ENCODE results near the gene NYAP2.

NYAP2 gene

DNA sequence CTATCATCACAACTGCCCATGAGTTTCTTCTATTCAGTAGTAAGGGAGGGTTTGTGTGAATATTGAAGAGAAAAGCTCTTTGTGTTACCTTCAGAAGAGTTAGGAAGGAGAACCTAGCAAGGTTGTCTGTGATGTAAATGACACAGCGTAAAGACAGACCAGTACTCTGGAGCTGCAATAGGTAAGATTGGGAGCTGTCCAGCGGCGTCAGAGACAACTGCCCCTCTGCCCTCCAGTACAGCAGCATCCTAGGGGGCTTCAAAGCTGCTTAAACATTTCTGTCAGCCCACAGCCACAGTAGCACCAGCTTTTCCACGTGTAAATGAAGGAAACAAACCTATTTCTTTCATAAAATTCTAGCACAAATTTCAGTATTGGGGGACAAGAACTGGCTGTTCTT lies 34.5 kb downstream of the NYAP2 start:
- Histone ChIP-seq H3K27ac (no peak overlapping the region), H3K4me3 (IDR thresholded peaks at IDR 0.05; ENCODE audit: insufficient read depth, low read depth, low read length) (no peak overlapping the region), H3K36me3 (ENCODE audit: insufficient read depth) (no peaks in the 10 kb centered on the region), H3K27me3 (ENCODE audit: insufficient read depth, low read depth) (no peaks in the 10 kb centered on the region), H2AFZ (ENCODE audit: low read depth) (no peak overlapping the region), H3K4me1 (ENCODE audit: low read depth, poor library complexity, severe bottlenecking) (no peaks in the 10 kb centered on the region), H3K79me2 (ENCODE audit: insufficient read depth, low read depth) (no peaks in the 10 kb centered on the region), H4K20me1 (ENCODE audit: insufficient read depth) (no peaks in the 10 kb centered on the region), H3K9ac (no peak overlapping the region), H3K4me2 (no peak overlapping the region)
- TF ChIP-seq CTCF (conservative IDR thresholded peaks at IDR 0.05; ENCODE audit: low read depth, low read length): no peak

DNA sequence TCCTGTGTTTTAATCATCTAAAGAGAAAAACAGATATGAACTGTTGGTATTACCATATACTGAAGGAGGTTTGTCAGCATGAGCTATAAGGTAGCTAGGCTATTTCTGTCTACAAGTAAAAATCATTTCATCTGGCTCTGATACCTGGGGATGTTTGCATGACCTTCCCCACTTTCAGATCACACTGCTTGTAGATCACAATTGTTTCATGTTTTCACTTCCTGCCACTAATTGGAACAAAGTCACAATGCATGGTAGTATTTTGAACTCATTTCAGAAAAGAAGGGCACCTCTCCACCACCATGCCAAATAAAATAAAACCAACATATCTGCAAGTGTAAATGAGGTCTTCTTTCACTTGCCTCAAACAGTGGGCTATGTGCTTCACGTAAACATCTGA lies 37.8 kb downstream of the NYAP2 start:
- H3K4me1 ChIP-seq (ENCODE audit: low read depth, poor library complexity, severe bottlenecking): no peaks in the 10 kb centered on the region
- no peaks in the 10 kb centered on the region for H3K36me3 ChIP-seq (ENCODE audit: insufficient read depth)
- H3K4me3 ChIP-seq (IDR thresholded peaks at IDR 0.05; ENCODE audit: insufficient read depth, low read depth, low read length): no peak overlapping the region
- H3K27ac ChIP-seq: no peak overlapping the region
- no peak overlapping the region for H3K9ac ChIP-seq
- no peaks in the 10 kb centered on the region for H4K20me1 ChIP-seq (ENCODE audit: insufficient read depth)
- no peak overlapping the region for H2AFZ ChIP-seq (ENCODE audit: low read depth)
- H3K79me2 ChIP-seq (ENCODE audit: insufficient read depth, low read depth): no peaks in the 10 kb centered on the region
- TF ChIP-seq CTCF (conservative IDR thresholded peaks at IDR 0.05; ENCODE audit: low read depth, low read length): no peak
- H3K4me2 ChIP-seq: no peak overlapping the region
- no peaks in the 10 kb centered on the region for H3K27me3 ChIP-seq (ENCODE audit: insufficient read depth, low read depth)

DNA sequence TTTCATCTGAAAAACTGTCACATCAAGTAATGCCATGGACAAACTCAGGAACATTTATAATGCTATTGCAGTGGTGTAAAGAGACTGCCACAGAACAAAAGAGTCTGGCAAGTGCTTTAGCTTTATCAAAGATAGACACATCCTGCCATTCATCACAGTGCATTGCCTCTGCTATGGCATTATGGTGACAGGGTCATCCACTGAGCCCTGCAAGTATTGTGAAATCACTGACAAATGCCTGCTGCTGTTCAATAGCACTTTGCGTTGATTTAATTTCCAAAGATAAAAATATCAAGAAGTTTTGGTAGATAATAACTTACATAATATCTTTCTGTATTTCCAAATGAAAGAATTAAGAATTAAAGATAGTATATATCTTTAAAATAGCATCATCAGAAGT lies 38.7 kb downstream of the NYAP2 start:
- H3K9ac ChIP-seq: no peak overlapping the region
- no peak overlapping the region for H3K27ac ChIP-seq
- no peak overlapping the region for H3K4me2 ChIP-seq
- no peak for TF ChIP-seq CTCF (conservative IDR thresholded peaks at IDR 0.05; ENCODE audit: low read depth, low read length)
- H3K36me3 ChIP-seq (ENCODE audit: insufficient read depth): no peaks in the 10 kb centered on the region
- H3K27me3 ChIP-seq (ENCODE audit: insufficient read depth, low read depth): no peaks in the 10 kb centered on the region
- no peaks in the 10 kb centered on the region for H3K79me2 ChIP-seq (ENCODE audit: insufficient read depth, low read depth)
- H2AFZ ChIP-seq (ENCODE audit: low read depth): no peak overlapping the region
- no peaks in the 10 kb centered on the region for H4K20me1 ChIP-seq (ENCODE audit: insufficient read depth)
- H3K4me3 ChIP-seq (IDR thresholded peaks at IDR 0.05; ENCODE audit: insufficient read depth, low read depth, low read length): no peak overlapping the region
- H3K4me1 ChIP-seq (ENCODE audit: low read depth, poor library complexity, severe bottlenecking): no peaks in the 10 kb centered on the region

- no peak for TF ChIP-seq CTCF (conservative IDR thresholded peaks at IDR 0.05; ENCODE audit: low read depth, low read length)
- no peaks in the 10 kb centered on the region for H4K20me1 ChIP-seq (ENCODE audit: insufficient read depth)
- H3K4me2 ChIP-seq: no peak overlapping the region
- H3K9ac ChIP-seq: no peak overlapping the region
- no peaks in the 10 kb centered on the region for H3K79me2 ChIP-seq (ENCODE audit: insufficient read depth, low read depth)
- H3K27ac ChIP-seq: no peak overlapping the region
- no peak overlapping the region for H2AFZ ChIP-seq (ENCODE audit: low read depth)
- no peaks in the 10 kb centered on the region for H3K36me3 ChIP-seq (ENCODE audit: insufficient read depth)
- H3K4me3 ChIP-seq (IDR thresholded peaks at IDR 0.05; ENCODE audit: insufficient read depth, low read depth, low read length): no peak overlapping the region
- no peaks in the 10 kb centered on the region for H3K4me1 ChIP-seq (ENCODE audit: low read depth, poor library complexity, severe bottlenecking)
- H3K27me3 ChIP-seq (ENCODE audit: insufficient read depth, low read depth): no peaks in the 10 kb centered on the region
Measured at GRCh38 chr2:225452677-225453076, 53.2 kb downstream of the NYAP2 start.

DNA sequence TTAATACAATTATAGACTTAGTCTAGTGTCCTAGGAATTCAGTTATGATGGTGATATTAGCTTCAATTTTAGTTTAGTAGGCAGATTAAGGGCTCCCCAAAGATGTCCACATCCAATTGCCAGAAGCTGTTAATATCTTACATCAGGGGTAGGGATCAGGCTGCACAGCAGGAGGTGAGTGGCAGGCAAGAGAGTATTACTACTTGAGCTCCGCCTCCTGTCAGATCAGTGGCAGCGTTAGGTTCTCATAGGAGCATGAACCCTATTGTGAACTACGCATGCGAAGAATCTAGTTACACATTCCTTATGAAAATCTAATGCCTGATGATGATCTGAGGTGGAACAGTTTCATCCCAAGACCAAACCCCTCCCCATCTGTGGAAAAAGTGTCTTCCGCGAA lies 54.9 kb downstream of the NYAP2 start:
- Histone ChIP-seq H3K4me1 (ENCODE audit: low read depth, poor library complexity, severe bottlenecking) (peaks cover 11% of the 10 kb centered on the region), H2AFZ (ENCODE audit: low read depth) (no peak overlapping the region), H3K36me3 (ENCODE audit: insufficient read depth) (no peaks in the 10 kb centered on the region), H3K79me2 (ENCODE audit: insufficient read depth, low read depth) (no peaks in the 10 kb centered on the region), H3K4me2 (no peak overlapping the region), H3K9ac (no peak overlapping the region), H3K27me3 (ENCODE audit: insufficient read depth, low read depth) (no peaks in the 10 kb centered on the region), H4K20me1 (ENCODE audit: insufficient read depth) (no peaks in the 10 kb centered on the region), H3K27ac (no peak overlapping the region), H3K4me3 (IDR thresholded peaks at IDR 0.05; ENCODE audit: insufficient read depth, low read depth, low read length) (no peak overlapping the region)
- no peak for TF ChIP-seq CTCF (conservative IDR thresholded peaks at IDR 0.05; ENCODE audit: low read depth, low read length)

Measured in KMS-11 (cell line).